NCI-H1436 treated with DMSO at 0.1 percent for 48 hours (cell line): ENCODE data around the gene NAGS.
A peak's percentile ranks its signal among the peaks of the same experiment; 100 is the strongest.
"Not testable (repeated sequence)": the region's sequence is repeated elsewhere in the genome, so short reads cannot be mapped to it uniquely, and the experiment has no call there.

ENCODE experiments used
- DNase-seq: peaks from one replicate; lab custom pipeline; 2025; lab: John Stamatoyannopoulos, UW

Gene NAGS

GRCh38 chr17:44006598-44007345, 2.4 kb downstream of the NAGS start:
- DNase-seq: peak; percentile 91

GRCh38 chr17:44007346-44008204, 3.2 kb downstream of the NAGS start:
- DNase-seq: no peak

- no peak for DNase-seq
Observed at GRCh38 chr17:44008205-44008909, 3.9 kb downstream of the NAGS start.

GRCh38 chr17:44010966-44011647, 6.7 kb downstream of the NAGS start:
- no peak for DNase-seq

GRCh38 chr17:44011876-44012275, 7.5 kb downstream of the NAGS start:
- no peak for DNase-seq

- DNase-seq: no peak
Observed at GRCh38 chr17:44012391-44012790, 8.0 kb downstream of the NAGS start.

- DNase-seq: no peak
Observed at GRCh38 chr17:44012874-44013273, 8.5 kb downstream of the NAGS start.

GRCh38 chr17:44014133-44014436, 9.7 kb downstream of the NAGS start:
- no peak for DNase-seq

GRCh38 chr17:44014437-44015172, 10.2 kb downstream of the NAGS start, which contains the start of gene TMEM101:
Gene TMEM101, minus strand, starts transcription at chr17:44014963. Its CDS starts 11 bp downstream, at chr17:44014952.
- peak; percentile 64 for DNase-seq

- DNase-seq: not testable (repeated sequence)
Observed at GRCh38 chr17:44021227-44021626, 16.8 kb downstream of the NAGS start.

- no peak for DNase-seq
Observed at GRCh38 chr17:44022246-44022645, 17.8 kb downstream of the NAGS start.

GRCh38 chr17:44023545-44024270, 19.3 kb downstream of the NAGS start:
- no peak for DNase-seq

GRCh38 chr17:44024271-44024663, 19.8 kb downstream of the NAGS start:
- DNase-seq: peak; percentile 5

- no peak for DNase-seq
Observed at GRCh38 chr17:44024853-44025252, 20.4 kb downstream of the NAGS start.

GRCh38 chr17:44029736-44030135, 25.3 kb downstream of the NAGS start:
- DNase-seq: no peak

- DNase-seq: no peak
Observed at GRCh38 chr17:44030482-44030881, 26.1 kb downstream of the NAGS start.

GRCh38 chr17:44033861-44034408, 29.5 kb downstream of the NAGS start:
- no peak for DNase-seq

- not testable (repeated sequence) for DNase-seq
Observed at GRCh38 chr17:44034688-44035087, 30.3 kb downstream of the NAGS start.

GRCh38 chr17:44037471-44037870, 33.0 kb downstream of the NAGS start:
- no peak for DNase-seq

GRCh38 chr17:44038604-44039011, 34.2 kb downstream of the NAGS start:
- no peak for DNase-seq
